Hepatocyte (in vitro differentiated cells): Measurements from ENCODE around the gene KDM2A. TPM values are rescaled to one million over a fixed set of nuclear protein-coding genes. Genes with fewer than 3 reads are reported as not detected.
"Not testable (repeated sequence)": the region's sequence is repeated elsewhere in the genome, so short reads cannot be mapped to it uniquely, and the experiment has no call there.

ENCODE experiments used
- DNase-seq: peaks from one replicate; pipeline ENCODE4 v3.0.0-alpha.2; 2016; ENCODE audit warnings: low spot score
- H2AFZ ChIP-seq: fragments of 200-600 bp; sonication (generic); 2 replicates; pipeline ENCODE4 v1.6.0; 2016; ENCODE audit warnings: antibody characterized with exemption, mild to moderate bottlenecking
- H3K27ac ChIP-seq: fragments of 200-600 bp; sonication (generic); 2 replicates; pipeline ENCODE4 v1.5.1; 2016; ENCODE audit warnings: mild to moderate bottlenecking
- H3K27me3 ChIP-seq: fragments of 200-600 bp; sonication (generic); 2 replicates; pipeline ENCODE4 v1.6.1; 2016
- H3K36me3 ChIP-seq: fragments of 200-600 bp; sonication (generic); replicated peaks from 2 replicates; pipeline ENCODE4 v1.5.1; 2016; ENCODE audit warnings: low read depth; ENCODE audit not compliant: insufficient read depth
- H3K4me1 ChIP-seq: fragments of 200-600 bp; sonication (generic); 2 replicates; pipeline ENCODE4 v1.5.1; 2016; ENCODE audit warnings: mild to moderate bottlenecking, moderate library complexity; ENCODE audit not compliant: insufficient read depth
- H3K4me2 ChIP-seq: fragments of 200-600 bp; sonication (generic); 2 replicates; pipeline ENCODE4 v1.6.0; 2016
- H3K4me3 ChIP-seq: fragments of 200-600 bp; sonication (generic); 2 replicates; pipeline ENCODE4 v1.5.1; 2016; ENCODE audit warnings: mild to moderate bottlenecking
- H3K79me2 ChIP-seq: fragments of 200-600 bp; sonication (generic); 2 replicates; pipeline ENCODE4 v1.6.0; 2017; ENCODE audit warnings: mild to moderate bottlenecking
- H3K9me2 ChIP-seq: fragments of 200-600 bp; sonication (generic); replicated peaks from 2 replicates; pipeline ENCODE4 v1.6.0; 2017; ENCODE audit warnings: mild to moderate bottlenecking; ENCODE audit not compliant: insufficient read depth
- H3K9me3 ChIP-seq: fragments of 200-600 bp; sonication (generic); 2 replicates; pipeline ENCODE4 v1.5.1; 2016; ENCODE audit warnings: low read depth, mild to moderate bottlenecking
- H4K20me1 ChIP-seq: fragments of 200-600 bp; sonication (generic); 2 replicates; pipeline ENCODE4 v1.6.0; 2016; ENCODE audit warnings: mild to moderate bottlenecking; ENCODE audit not compliant: insufficient read depth, poor library complexity, severe bottlenecking
- CTCF ChIP-seq: fragments of 200-600 bp; sonication (generic); IDR thresholded peaks from 2 replicates; pipeline ENCODE4 v1.5.1; 2016; ENCODE audit warnings: antibody characterized with exemption, mild to moderate bottlenecking; ENCODE audit not compliant: poor library complexity
- EZH2 ChIP-seq: fragments of 200-600 bp; sonication (generic); IDR thresholded peaks from 2 replicates; pipeline ENCODE4 v1.6.1; 2016; ENCODE audit warnings: antibody characterized with exemption, mild to moderate bottlenecking, borderline replicate concordance
- EZH2phosphoT487 ChIP-seq: fragments of 200-600 bp; sonication (generic); IDR thresholded peaks from one replicate; pipeline ENCODE4 v1.6.1; 2018; ENCODE audit warnings: antibody characterized with exemption, mild to moderate bottlenecking, low read depth, moderate library complexity; ENCODE audit not compliant: unreplicated experiment, severe bottlenecking
- WGBS: methylation state at CpG from one replicate; pipeline ENCODE4 v1.1.6; 2016; ENCODE audit warnings: low lambda C conversion rate; ENCODE audit errors: missing lambda C conversion rate; 5-methylcytosine and 5-hydroxymethylcytosine counted together
- polyA plus RNA-seq: library from polyadenylated mRNA; unstranded; fragments of >200 nt; fragmentation: Nextera tagmentation; extraction: Ambion mirVana; gene quantifications from 2 replicates; pipeline ENCODE4 v1.2.1, GENCODE V29; 2016
- total RNA-seq: library from RNA; depleted of rRNA; stranded (reverse); fragments of >200 nt; gene quantifications from 2 replicates; pipeline ENCODE4 v1.2.3, GENCODE V29; 2014

Gene KDM2A
- total and polyA plus RNA-seq, 2 experiments from 2014 or later, result 18.7 to 51.2 TPM

- no peak overlapping the region for H3K27ac ChIP-seq
- 99% methylated on average over 3 of the region's 3 CpGs for WGBS
These were observed 43.9 kb downstream of the KDM2A start for GRCh38 chr11:67163006-67163405.

DNA sequence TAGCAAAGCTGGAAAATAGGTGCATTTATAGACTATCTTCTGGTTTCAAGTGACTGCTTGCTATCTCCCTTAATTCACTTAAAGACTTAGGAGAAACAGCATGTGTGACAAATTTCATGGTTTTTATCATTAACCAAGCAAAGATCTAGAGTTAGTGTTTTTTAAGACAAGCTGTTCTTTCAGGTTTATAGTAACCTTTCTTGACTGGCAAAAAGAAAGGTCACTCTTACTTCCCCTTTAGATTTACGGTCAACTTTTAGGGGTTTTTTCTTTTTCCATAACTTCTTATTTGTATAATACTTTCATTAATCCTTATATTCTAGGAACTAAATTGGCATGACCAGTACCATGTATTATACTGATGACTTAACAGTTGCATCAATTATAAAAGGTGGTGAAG lies 46.6 kb downstream of the KDM2A start:
- Histone ChIP-seq H3K9me2 (no peaks in the 10 kb centered on the region), H2AFZ (no peak overlapping the region), H4K20me1 (peaks cover 60% of the 10 kb centered on the region), H3K27ac (no peak overlapping the region), H3K36me3 (no peaks in the 10 kb centered on the region), H3K4me1 (peaks cover 5% of the 10 kb centered on the region), H3K9me3 (no peaks in the 10 kb centered on the region), H3K4me2 (no peak overlapping the region), H3K27me3 (no peaks in the 10 kb centered on the region), H3K4me3 (no peak overlapping the region), H3K79me2 (peaks cover 95% of the 10 kb centered on the region)
- TF ChIP-seq CTCF (no peak), EZH2 (no peak), EZH2phosphoT487 (no peak)
- 95% methylated on average over 1 of the region's 1 CpG for WGBS
- DNase-seq, result no peak

More at GRCh38 chr11:67163006-67163405, 43.9 kb downstream of the KDM2A start:
- H3K9me3 ChIP-seq, result no peaks in the 10 kb centered on the region
- no peak for DNase-seq
- H2AFZ ChIP-seq, result no peak overlapping the region
- H3K4me1 ChIP-seq, result peaks cover 4% of the 10 kb centered on the region
- H3K27me3 ChIP-seq, result no peaks in the 10 kb centered on the region
- H3K4me3 ChIP-seq, result no peak overlapping the region
- H3K9me2 ChIP-seq, result no peaks in the 10 kb centered on the region
- TF ChIP-seq CTCF (no peak), EZH2 (no peak), EZH2phosphoT487 (no peak)
- H4K20me1 ChIP-seq, result peaks cover 63% of the 10 kb centered on the region
- H3K36me3 ChIP-seq, result no peaks in the 10 kb centered on the region
- H3K79me2 ChIP-seq, result peaks cover 98% of the 10 kb centered on the region
- no peak overlapping the region for H3K4me2 ChIP-seq

GRCh38 chr11:67167091-67167490 lies 48.0 kb downstream of the KDM2A start:
- Histone ChIP-seq H3K9me2 (no peaks in the 10 kb centered on the region), H2AFZ (no peak overlapping the region), H3K36me3 (no peaks in the 10 kb centered on the region), H3K4me1 (peaks cover 5% of the 10 kb centered on the region), H4K20me1 (peaks cover 55% of the 10 kb centered on the region), H3K27me3 (no peaks in the 10 kb centered on the region), H3K4me3 (no peak overlapping the region), H3K4me2 (no peak overlapping the region), H3K27ac (no peak overlapping the region), H3K9me3 (no peaks in the 10 kb centered on the region), H3K79me2 (peaks cover 95% of the 10 kb centered on the region)
- TF ChIP-seq EZH2 (no peak), CTCF (no peak), EZH2phosphoT487 (no peak)
- DNase-seq, result no peak
- WGBS, result 90% methylated on average over 2 of the region's 2 CpGs

DNA sequence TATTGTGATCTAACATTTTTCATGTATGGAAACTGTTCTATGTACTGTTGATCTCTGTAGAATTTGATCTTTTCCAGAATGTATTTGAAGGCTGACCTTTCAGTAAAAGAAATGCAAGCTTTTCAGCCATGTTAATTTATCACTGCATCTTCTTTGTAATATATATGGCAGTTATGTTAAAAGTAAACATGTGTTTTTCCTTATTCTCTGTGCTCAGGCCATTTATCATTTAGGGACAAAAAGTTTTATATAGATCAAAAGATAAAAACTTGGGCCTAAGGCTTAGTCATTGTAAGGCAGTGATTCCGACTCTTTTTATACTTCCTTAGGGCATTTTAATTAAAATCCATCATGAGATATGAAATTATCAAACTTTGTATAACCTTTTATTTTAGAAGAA lies 48.7 kb downstream of the KDM2A start:
- no peak for DNase-seq
- H3K4me1 ChIP-seq, result peaks cover 5% of the 10 kb centered on the region
- no peaks in the 10 kb centered on the region for H3K27me3 ChIP-seq
- TF ChIP-seq CTCF (no peak), EZH2phosphoT487 (no peak), EZH2 (no peak)
- H4K20me1 ChIP-seq, result peaks cover 53% of the 10 kb centered on the region
- 88% methylated on average over 1 of the region's 1 CpG for WGBS
- H3K4me2 ChIP-seq, result no peak overlapping the region
- H2AFZ ChIP-seq, result no peak overlapping the region
- H3K79me2 ChIP-seq, result peaks cover 95% of the 10 kb centered on the region
- H3K27ac ChIP-seq, result no peak overlapping the region
- H3K9me2 ChIP-seq, result no peaks in the 10 kb centered on the region
- no peak overlapping the region for H3K4me3 ChIP-seq
- H3K9me3 ChIP-seq, result no peaks in the 10 kb centered on the region
- no peaks in the 10 kb centered on the region for H3K36me3 ChIP-seq

DNA sequence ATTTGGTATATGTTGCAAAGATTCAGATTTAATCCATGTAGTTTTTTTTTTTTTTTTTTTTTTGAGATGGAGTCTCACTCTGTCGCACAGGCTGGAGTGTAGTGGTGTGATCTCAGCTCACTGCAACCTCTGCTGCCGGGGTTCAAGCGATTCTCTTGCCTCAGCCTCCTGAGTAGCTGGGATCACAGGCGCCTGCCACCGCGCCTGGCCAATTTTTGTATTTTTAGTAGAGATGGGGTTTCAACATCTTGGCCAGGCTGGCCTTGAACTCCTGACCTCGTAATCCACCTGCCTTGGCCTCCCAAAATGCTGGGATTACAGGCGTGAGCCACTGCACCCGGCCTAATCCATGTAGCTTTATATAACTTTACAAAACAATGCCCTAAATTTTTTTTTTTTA lies 49.8 kb downstream of the KDM2A start:
- not testable (repeated sequence) for H3K4me2 ChIP-seq, H3K27ac ChIP-seq, H3K4me3 ChIP-seq, H3K4me1 ChIP-seq, H3K9me3 ChIP-seq, H3K27me3 ChIP-seq, H3K9me2 ChIP-seq, H3K36me3 ChIP-seq, H2AFZ ChIP-seq, DNase-seq
- WGBS, result 96% methylated on average over 9 of the region's 9 CpGs
- H3K79me2 ChIP-seq, result peaks cover 95% of the 10 kb centered on the region
- peaks cover 56% of the 10 kb centered on the region for H4K20me1 ChIP-seq
